AG10803 (cell line): ENCODE results near the gene LGALS13.

Experiments
- DNase-seq: peaks from one replicate; pipeline ENCODE4 v3.0.0; 2010; ENCODE audit warnings: low read depth
- H3K4me3 ChIP-seq: 2 replicates; pipeline ENCODE4 v1.5.1; 2011; ENCODE audit warnings: mild to moderate bottlenecking, low read length, control low read depth
- CTCF ChIP-seq: conservative IDR thresholded peaks from 2 replicates; pipeline ENCODE4 v1.5.1; 2011; ENCODE audit warnings: mild to moderate bottlenecking, low read length, control low read depth, inconsistent platforms

LGALS13 gene

GRCh38 chr19:39563408-39563807 is 38.9 kb upstream of the LGALS13 start:
- TF ChIP-seq CTCF, result no peak
- no peak for DNase-seq
- H3K4me3 ChIP-seq, result no peak overlapping the region

- TF ChIP-seq CTCF, result no peak
- no peak overlapping the region for H3K4me3 ChIP-seq
- no peak for DNase-seq
Measured at GRCh38 chr19:39566064-39566463, 36.3 kb upstream of the LGALS13 start.

GRCh38 chr19:39568604-39569003 is 33.7 kb upstream of the LGALS13 start:
- DNase-seq, result peak; percentile 9
- no peak for TF ChIP-seq CTCF
- no peak overlapping the region for H3K4me3 ChIP-seq

GRCh38 chr19:39582442-39582841 is 19.9 kb upstream of the LGALS13 start:
- no peak overlapping the region for H3K4me3 ChIP-seq
- no peak for TF ChIP-seq CTCF
- DNase-seq, result no peak

GRCh38 chr19:39582891-39583625 is 19.3 kb upstream of the LGALS13 start:
- no peak for DNase-seq
- TF ChIP-seq CTCF, result no peak
- no peak overlapping the region for H3K4me3 ChIP-seq

- no peak for DNase-seq
- no peak overlapping the region for H3K4me3 ChIP-seq
- no peak for TF ChIP-seq CTCF
Measured at GRCh38 chr19:39587496-39587895, 14.8 kb upstream of the LGALS13 start.

- DNase-seq, result no peak
- no peak overlapping the region for H3K4me3 ChIP-seq
- TF ChIP-seq CTCF, result no peak
Measured at GRCh38 chr19:39588066-39588465, 14.3 kb upstream of the LGALS13 start.
